Measurements from ENCODE around the gene PIK3R6. TPM values are rescaled to one million over a fixed set of nuclear protein-coding genes. Genes with fewer than 3 reads are reported as not detected.

PIK3R6 gene
- total RNA-seq, 1 donor from 2014 or later: not detected

- H3K4me3 ChIP-seq (ENCODE audit: low read depth, low read length): no peak overlapping the region
- no peak for DNase-seq (ENCODE audit: low read depth)
- TF ChIP-seq, protein P1, sequence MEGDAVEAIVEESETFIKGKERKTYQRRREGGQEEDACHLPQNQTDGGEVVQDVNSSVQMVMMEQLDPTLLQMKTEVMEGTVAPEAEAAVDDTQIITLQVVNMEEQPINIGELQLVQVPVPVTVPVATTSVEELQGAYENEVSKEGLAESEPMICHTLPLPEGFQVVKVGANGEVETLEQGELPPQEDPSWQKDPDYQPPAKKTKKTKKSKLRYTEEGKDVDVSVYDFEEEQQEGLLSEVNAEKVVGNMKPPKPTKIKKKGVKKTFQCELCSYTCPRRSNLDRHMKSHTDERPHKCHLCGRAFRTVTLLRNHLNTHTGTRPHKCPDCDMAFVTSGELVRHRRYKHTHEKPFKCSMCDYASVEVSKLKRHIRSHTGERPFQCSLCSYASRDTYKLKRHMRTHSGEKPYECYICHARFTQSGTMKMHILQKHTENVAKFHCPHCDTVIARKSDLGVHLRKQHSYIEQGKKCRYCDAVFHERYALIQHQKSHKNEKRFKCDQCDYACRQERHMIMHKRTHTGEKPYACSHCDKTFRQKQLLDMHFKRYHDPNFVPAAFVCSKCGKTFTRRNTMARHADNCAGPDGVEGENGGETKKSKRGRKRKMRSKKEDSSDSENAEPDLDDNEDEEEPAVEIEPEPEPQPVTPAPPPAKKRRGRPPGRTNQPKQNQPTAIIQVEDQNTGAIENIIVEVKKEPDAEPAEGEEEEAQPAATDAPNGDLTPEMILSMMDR (conservative IDR thresholded peaks at IDR 0.05; ENCODE audit: low read depth, low read length): no peak
These were observed 41.7 kb downstream of the PIK3R6 start for GRCh38 chr17:8825802-8826201.

DNA sequence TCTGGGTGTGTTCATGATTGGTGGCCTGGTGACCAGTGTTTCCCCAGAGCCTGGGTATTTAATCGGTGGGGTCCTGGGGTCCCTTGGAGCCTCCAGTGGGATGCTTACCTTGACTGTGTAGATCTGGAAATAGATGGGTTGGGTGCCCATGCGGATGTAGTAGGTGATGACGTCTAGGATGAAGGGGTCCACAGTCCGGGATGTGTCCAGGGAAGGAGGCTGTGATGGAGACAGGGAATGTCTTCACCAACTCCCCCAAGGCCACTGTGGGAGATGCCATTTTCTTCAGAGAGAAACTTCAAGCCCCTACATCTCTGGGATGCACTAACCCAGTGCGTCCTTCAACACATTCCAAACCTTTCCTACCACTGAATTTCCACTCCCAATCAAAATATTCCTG is 44.2 kb downstream of the PIK3R6 start:
- TF ChIP-seq, protein P1 (conservative IDR thresholded peaks at IDR 0.05; ENCODE audit: low read depth, low read length): no peak
- no peak for DNase-seq (ENCODE audit: low read depth)

DNA sequence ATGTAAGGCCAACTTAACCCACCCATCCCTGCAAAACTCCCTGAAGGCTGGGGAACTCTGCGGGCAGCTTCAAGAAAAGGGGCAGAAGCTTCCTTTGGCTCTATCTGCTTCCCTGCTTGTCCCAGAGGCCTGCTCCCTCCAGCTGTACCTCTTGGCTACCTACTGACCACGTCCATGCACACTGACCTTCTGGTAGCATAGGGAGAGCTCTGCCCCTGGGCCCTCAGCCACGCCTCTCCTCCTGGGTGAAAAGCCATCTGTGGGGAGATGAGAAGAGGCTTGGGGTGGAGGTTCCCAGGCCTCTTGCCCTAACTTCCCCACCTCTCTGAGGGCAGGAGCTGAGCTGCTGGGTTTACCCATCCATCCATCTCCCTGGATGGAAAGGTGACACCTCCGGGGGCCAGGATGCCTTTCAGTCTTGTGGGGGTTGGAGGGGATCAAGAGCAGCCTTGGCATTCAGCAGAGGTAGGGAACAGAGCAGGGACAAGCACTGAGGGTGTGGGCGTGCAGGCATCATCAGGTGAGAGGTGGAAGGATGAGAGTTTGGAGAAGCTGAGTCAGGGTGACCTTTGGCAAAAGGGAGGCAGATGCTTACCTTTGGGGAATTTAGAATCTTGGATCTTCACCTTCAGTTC is 45.0 kb downstream of the PIK3R6 start:
- H3K4me3 ChIP-seq (ENCODE audit: low read depth, low read length): no peak overlapping the region
- TF ChIP-seq, protein P1 (conservative IDR thresholded peaks at IDR 0.05; ENCODE audit: low read depth, low read length): no peak
- DNase-seq (ENCODE audit: low read depth): no peak

More for the DNA sequence above, 44.2 kb downstream of the PIK3R6 start:
- no peak overlapping the region for H3K4me3 ChIP-seq (ENCODE audit: low read depth, low read length)

DNA sequence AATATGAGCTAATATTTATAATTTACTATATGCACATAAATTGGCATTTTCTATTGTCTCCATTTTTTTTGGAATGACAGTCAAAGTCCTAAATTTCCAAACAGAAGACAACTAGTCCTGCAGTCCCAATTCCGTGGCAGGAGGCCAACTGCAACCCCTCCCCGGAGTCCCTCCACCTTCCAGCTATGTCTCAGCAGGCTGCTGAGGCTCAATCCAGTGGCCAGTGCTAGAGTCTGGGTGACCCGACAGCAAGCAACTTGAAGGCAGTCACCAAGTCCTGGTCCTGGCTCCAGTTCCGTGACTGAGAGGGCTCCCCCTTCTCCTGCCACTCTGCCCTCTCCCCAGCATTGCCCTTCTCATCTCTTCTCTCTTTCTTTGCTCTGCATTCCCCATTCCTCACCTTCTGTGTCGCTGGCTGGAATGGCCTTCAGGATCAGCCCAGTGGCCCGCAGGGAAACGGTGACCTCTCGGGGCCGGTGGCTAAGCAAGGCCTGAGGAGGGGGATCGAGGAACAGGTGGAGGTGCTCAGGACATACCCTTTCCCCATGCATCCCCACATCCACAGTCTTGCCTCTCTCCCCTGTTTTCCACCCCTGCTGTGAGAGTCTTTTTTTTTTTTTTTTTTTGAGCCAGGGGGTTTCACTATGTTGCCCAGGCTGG is 45.9 kb downstream of the PIK3R6 start:
- TF ChIP-seq, protein P1 (conservative IDR thresholded peaks at IDR 0.05; ENCODE audit: low read depth, low read length): no peak
- no peak overlapping the region for H3K4me3 ChIP-seq (ENCODE audit: low read depth, low read length)
- no peak for DNase-seq (ENCODE audit: low read depth)

GRCh38 chr17:8820311-8821010 is 47.0 kb downstream of the PIK3R6 start:
- H3K4me3 ChIP-seq (ENCODE audit: low read depth, low read length): no peak overlapping the region
- TF ChIP-seq, protein P1 (conservative IDR thresholded peaks at IDR 0.05; ENCODE audit: low read depth, low read length): no peak
- DNase-seq (ENCODE audit: low read depth): no peak

GRCh38 chr17:8818654-8819330 is 48.7 kb downstream of the PIK3R6 start:
- DNase-seq (ENCODE audit: low read depth): no peak
- TF ChIP-seq, protein P1 (conservative IDR thresholded peaks at IDR 0.05; ENCODE audit: low read depth, low read length): no peak

More at GRCh38 chr17:8818654-8819330, 48.7 kb downstream of the PIK3R6 start:
- H3K4me3 ChIP-seq (ENCODE audit: low read depth, low read length): no peak overlapping the region

Data from epithelial cell of proximal tubule (primary cell).